ENCODE data around the gene PLCL1. TPM values are rescaled to one million over a fixed set of nuclear protein-coding genes. Genes with fewer than 3 reads are reported as not detected.

The PLCL1 gene
- total RNA-seq, 2 donors from 2014 or later = 0.87 to 1.2 TPM

DNA sequence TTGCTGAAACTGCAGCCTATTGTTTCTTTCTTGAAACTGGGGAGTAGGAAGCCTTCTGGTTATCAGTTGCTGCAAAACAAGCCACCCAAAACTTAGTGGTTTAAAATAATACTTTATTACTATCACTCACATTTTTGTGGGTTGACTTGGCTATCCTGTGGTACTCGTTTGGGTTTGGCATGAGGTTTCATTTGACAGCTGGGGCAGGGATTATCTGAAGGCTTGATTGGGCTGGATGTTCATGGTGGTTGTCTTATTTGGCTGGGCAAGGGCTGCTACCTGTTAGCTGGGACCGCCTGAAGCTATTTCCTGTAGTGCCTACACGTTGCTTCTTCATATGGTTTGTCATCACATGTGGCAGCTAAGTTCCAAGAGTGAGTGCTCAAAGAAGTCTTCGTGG, 122.3 kb downstream of the PLCL1 start:
- no peak overlapping the region for H3K27ac Mint-ChIP-seq
- no peak overlapping the region for H3K4me3 Mint-ChIP-seq
- H3K9me3 Mint-ChIP-seq = no peaks in the 10 kb centered on the region
- no peaks in the 10 kb centered on the region for H3K27me3 Mint-ChIP-seq
- peaks cover 10% of the 10 kb centered on the region for H3K4me1 Mint-ChIP-seq
- peak; percentile 40 for ATAC-seq (replicated peaks)
- H3K36me3 Mint-ChIP-seq (ENCODE audit: low read depth) = no peaks in the 10 kb centered on the region

DNA sequence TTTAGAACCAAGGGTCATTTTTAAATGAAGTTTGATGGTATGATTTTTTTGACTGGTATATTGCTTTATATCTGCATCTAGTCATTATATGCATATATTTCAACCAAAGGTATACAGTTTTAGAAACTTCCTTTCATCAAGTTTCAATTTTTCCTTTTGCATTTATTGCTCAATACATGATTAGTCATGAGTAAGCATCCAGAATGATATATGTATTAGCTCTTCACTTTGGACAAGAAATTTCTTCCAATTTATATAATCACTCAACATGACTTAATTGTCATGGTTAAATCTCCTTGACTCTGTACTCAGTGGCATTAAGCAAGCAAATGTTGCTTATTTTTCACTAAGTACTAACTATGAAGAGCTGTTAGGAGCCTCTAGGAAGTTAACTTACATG, 123.6 kb downstream of the PLCL1 start:
- H3K9me3 Mint-ChIP-seq = no peaks in the 10 kb centered on the region
- no peaks in the 10 kb centered on the region for H3K36me3 Mint-ChIP-seq (ENCODE audit: low read depth)
- no peak overlapping the region for H3K27ac Mint-ChIP-seq
- peaks cover 16% of the 10 kb centered on the region for H3K4me1 Mint-ChIP-seq
- H3K27me3 Mint-ChIP-seq = no peaks in the 10 kb centered on the region
- no peak for ATAC-seq (replicated peaks)
- H3K4me3 Mint-ChIP-seq = no peak overlapping the region

DNA sequence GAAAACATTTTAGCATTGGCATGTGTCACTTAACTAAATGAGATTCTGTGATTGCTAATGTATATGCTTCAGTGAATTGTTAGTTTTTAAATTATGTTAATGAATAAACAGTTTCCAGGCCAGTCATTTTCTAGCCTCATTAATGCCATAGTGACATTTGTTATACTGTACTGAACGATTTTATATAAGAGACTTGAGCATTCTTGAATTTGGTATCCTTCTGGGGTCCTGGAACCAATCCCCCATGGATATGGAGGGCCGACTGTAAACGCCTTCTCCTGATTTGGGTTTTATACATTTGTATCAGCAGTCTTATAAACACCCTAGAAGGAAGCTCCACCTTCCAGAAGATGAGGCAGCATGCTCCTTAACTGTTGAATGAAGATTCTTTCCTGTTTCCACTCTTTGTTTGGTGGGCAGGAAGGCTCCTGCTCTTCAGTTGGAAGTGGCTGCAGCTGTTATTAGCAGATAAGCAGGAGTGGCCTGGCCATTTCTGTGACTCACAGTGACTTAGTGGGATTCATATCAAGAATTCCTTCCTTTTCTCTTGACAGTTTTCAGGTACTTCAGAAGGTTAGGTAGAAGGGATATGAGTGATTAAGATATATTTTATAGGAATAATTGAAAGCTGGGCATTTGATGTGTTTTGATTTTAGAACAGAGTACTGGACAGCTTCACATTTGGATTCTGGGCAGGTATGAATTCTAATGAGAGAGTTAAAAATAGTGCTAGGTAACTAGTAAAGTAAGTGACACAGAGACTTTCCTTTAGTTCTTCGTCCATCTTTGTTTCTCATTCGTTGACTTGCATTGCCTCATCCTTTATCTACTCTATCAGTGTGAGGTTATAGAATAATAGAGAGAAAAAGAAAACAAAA, 124.9 kb downstream of the PLCL1 start:
- ATAC-seq (replicated peaks) = no peak
- H3K27me3 Mint-ChIP-seq = no peaks in the 10 kb centered on the region
- no peak overlapping the region for H3K27ac Mint-ChIP-seq
- no peaks in the 10 kb centered on the region for H3K36me3 Mint-ChIP-seq (ENCODE audit: low read depth)
- H3K4me3 Mint-ChIP-seq = no peak overlapping the region
- H3K9me3 Mint-ChIP-seq = no peaks in the 10 kb centered on the region
- peaks cover 16% of the 10 kb centered on the region for H3K4me1 Mint-ChIP-seq

DNA sequence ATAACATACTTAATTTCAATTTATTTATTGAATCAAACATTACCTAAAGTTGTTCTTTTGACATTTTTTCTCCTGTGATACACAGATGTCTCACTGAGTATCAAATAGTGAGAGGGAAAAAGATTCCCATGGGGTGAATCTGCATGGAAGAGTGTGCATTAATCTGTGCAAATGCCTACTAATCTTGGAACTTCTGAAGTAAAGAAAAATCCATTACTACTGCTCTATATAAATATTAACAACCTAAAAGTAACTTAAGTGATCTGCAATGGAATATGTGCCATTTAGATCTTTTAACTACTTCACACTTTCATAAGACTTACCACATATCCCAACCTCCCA, 125.5 kb downstream of the PLCL1 start:
- Mint-ChIP-seq H3K36me3 (ENCODE audit: low read depth) (no peaks in the 10 kb centered on the region), H3K4me3 (no peak overlapping the region), H3K9me3 (no peaks in the 10 kb centered on the region), H3K27ac (no peak overlapping the region), H3K27me3 (no peaks in the 10 kb centered on the region), H3K4me1 (peaks cover 16% of the 10 kb centered on the region)
- ATAC-seq (replicated peaks) = no peak

DNA sequence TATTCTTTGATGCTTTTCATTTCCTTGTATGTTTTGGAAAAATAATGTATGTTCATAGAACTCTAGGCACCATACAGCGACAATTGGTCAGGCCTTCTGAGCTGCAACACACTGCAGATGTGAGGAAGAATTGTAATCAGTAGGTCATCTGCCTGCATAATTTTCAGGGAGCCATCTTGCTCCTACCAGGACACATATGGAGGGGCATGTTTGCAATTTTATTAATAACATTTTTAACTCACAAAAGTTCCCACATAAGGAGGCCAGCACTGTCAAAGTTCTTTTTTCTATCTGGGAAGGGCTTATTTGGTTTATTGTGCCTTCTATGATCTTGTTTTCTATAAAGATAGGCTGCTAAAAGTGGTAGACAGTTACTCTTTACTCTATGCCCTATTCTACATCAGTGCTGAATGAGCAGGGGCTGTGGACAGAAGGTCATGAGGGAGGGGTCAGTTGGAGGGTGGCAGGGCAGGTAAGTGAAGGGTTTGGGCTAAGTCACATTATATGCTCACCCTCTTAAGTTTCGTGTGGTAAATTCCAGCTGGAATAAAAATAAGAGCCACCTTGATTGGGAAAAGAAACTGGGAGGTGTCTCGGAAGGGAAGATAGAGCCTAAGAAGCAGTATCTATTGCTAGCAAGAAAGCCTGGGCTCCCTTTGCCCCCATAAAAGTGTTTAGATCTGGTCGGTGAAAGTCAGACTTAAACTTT, 126.3 kb downstream of the PLCL1 start:
- Mint-ChIP-seq H3K36me3 (ENCODE audit: low read depth) (no peaks in the 10 kb centered on the region), H3K27ac (no peak overlapping the region), H3K9me3 (no peaks in the 10 kb centered on the region), H3K4me1 (peaks cover 21% of the 10 kb centered on the region), H3K27me3 (no peaks in the 10 kb centered on the region), H3K4me3 (no peak overlapping the region)
- no peak for ATAC-seq (replicated peaks)

DNA sequence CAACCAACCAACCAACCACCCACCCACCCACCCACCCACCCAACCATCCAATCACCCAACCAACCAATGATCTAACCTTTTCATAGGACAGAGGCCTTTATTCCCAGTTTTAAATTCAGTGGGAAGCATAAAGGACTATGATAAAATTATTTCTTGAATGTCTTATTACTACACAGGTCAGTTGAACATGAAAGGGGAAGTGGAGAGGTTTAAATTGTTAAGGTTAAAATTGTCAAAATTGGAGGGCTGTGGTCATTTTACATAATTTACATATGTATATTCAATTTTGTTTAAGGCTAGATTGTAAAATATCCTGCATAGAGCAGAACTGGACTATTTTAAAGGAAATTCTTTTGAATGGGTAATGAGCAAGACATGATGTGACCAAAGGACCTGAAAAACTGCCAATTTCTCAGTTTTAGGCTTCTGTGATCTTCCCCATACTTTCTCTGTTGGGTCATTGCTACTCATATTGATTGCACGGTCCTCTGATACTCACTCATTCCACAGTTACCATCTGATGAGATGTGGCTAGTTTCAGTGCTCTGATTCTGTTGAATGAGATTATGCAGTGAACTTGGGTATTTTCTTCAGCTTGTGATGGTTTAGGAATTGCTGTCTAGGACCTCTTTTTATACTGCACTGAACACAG, 127.4 kb downstream of the PLCL1 start:
- peak; percentile 88 for ATAC-seq (replicated peaks)
- peaks cover 15% of the 10 kb centered on the region for H3K4me1 Mint-ChIP-seq

DNA sequence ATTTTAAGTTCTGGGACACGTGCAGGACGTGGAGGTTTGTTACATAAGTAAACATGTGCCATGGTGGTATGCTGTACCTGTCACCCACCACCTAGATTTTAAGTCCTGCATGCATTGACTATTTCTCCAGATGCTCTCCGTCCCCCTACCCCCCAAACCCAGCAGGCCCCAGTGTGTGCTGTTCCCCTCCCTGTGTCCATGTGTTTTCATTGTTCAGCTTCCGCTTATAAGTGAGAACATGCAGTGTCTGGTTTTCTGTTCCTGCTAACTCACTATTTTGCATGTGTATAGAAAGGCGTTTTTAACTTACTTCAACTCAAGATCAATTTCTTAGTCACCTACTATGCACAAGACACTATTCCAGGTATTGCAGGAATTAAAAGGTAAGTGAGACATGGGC, 128.0 kb downstream of the PLCL1 start:
- no peak for ATAC-seq (replicated peaks)
- H3K4me3 Mint-ChIP-seq = no peak overlapping the region
- no peaks in the 10 kb centered on the region for H3K9me3 Mint-ChIP-seq
- H3K4me1 Mint-ChIP-seq = peaks cover 11% of the 10 kb centered on the region
- no peaks in the 10 kb centered on the region for H3K27me3 Mint-ChIP-seq
- no peak overlapping the region for H3K27ac Mint-ChIP-seq
- H3K36me3 Mint-ChIP-seq (ENCODE audit: low read depth) = no peaks in the 10 kb centered on the region

More for the DNA sequence above, 127.4 kb downstream of the PLCL1 start:
- Mint-ChIP-seq H3K9me3 (no peaks in the 10 kb centered on the region), H3K27ac (no peak overlapping the region), H3K4me3 (no peak overlapping the region), H3K36me3 (ENCODE audit: low read depth) (no peaks in the 10 kb centered on the region), H3K27me3 (no peaks in the 10 kb centered on the region)

DNA sequence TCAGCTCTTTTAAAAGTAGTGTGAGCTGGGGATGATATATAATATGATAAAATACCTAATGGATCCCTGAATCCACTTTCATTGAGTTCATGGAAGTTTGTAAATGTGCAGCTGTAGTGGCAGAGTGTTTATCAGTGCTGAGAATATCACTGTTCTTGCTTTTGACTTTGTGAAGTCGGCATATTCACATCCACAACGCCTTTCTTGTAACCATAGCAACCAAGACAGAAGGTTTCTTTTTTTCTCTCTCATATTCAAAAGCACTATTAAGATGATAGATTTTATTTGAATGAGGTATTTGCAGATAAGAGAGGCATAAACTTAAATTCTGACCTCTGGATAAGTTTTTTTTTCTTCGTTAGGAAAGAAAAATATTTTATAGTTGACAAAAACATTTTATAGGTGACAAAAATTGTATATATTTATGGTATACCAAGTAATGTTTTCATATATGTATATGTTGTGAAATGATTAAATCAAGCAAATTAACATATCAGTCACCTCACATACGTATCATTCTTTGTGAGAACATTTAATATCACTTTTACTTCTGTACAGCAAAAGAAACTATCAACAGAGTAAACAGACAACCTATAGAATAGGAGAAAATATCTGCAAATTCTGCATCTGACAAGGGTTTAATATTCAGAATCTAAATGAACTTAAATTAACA, 130.0 kb downstream of the PLCL1 start:
- peak overlapping the region; percentile 36 for H3K27ac Mint-ChIP-seq
- ATAC-seq (replicated peaks) = peak; percentile 18
- H3K27me3 Mint-ChIP-seq = no peaks in the 10 kb centered on the region
- no peaks in the 10 kb centered on the region for H3K9me3 Mint-ChIP-seq
- peak overlapping the region; percentile 62 for H3K4me3 Mint-ChIP-seq
- peaks cover 18% of the 10 kb centered on the region for H3K4me1 Mint-ChIP-seq
- H3K36me3 Mint-ChIP-seq (ENCODE audit: low read depth) = no peaks in the 10 kb centered on the region

DNA sequence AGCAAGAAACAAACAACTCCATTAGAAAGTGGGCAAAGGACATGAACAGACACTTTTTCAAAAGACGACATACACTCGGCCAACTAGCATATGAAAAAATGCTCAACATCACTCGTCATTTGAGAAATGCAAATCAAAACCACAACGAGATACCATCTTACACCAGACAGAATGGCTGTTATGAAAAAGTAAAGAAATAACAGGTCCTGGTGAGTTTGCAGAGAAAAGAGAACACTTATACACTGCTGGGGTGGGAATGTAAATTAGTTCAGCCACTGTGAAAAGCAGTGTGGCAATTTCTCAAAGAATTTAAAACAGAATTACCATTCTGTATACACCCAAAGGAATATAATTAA, 130.5 kb downstream of the PLCL1 start:
- peak overlapping the region; percentile 62 for H3K4me3 Mint-ChIP-seq
- no peaks in the 10 kb centered on the region for H3K36me3 Mint-ChIP-seq (ENCODE audit: low read depth)
- H3K27me3 Mint-ChIP-seq = no peaks in the 10 kb centered on the region
- H3K4me1 Mint-ChIP-seq = peaks cover 18% of the 10 kb centered on the region
- H3K9me3 Mint-ChIP-seq = no peaks in the 10 kb centered on the region
- peak; percentile 74 for ATAC-seq (replicated peaks)
- H3K27ac Mint-ChIP-seq = peak overlapping the region; percentile 36

DNA sequence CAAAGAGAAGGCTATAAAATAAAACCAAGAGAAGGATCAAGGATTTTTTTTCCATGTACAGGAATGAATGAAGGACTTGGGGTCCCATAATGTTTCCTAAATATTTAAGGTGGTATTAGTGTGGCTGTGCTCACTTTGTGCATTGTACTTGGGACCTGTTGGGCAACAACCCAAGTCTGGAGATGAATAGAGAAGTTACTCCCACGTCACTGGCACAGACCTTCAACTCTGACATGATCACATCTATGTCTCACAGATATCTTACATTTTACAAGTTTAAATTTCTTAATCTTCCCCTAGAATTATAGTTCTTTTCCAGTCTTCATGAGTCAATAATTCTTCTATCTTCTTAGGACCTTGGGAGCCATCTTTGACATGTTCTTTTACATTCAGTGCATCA, 133.4 kb downstream of the PLCL1 start:
- no peak for ATAC-seq (replicated peaks)
- H3K4me1 Mint-ChIP-seq = peaks cover 24% of the 10 kb centered on the region
- no peak overlapping the region for H3K4me3 Mint-ChIP-seq
- peaks cover 3% of the 10 kb centered on the region for H3K9me3 Mint-ChIP-seq
- no peak overlapping the region for H3K27ac Mint-ChIP-seq
- H3K27me3 Mint-ChIP-seq = no peaks in the 10 kb centered on the region
- no peaks in the 10 kb centered on the region for H3K36me3 Mint-ChIP-seq (ENCODE audit: low read depth)

DNA sequence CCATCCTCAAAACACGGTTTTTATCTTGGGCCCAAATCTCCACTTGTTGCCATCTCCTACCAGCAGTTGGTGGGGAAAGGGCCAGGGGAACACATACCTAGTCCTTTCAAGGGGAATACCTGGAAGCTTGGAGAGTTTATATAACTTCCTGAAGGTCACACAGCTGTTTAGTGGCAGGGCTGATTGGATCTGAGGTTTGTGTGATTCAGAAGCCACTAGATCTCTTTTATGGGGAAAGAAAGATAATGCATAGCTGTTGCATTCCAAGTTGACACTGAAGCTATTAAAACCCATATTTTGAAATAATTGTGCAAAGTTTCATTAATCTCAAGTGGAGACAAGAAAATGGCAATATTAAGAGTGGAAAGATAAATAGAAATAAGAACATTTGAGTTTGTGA, 134.2 kb downstream of the PLCL1 start:
- no peak overlapping the region for H3K4me3 Mint-ChIP-seq
- H3K9me3 Mint-ChIP-seq = peaks cover 3% of the 10 kb centered on the region
- H3K27me3 Mint-ChIP-seq = no peaks in the 10 kb centered on the region
- H3K36me3 Mint-ChIP-seq (ENCODE audit: low read depth) = no peaks in the 10 kb centered on the region
- peaks cover 28% of the 10 kb centered on the region for H3K4me1 Mint-ChIP-seq
- no peak for ATAC-seq (replicated peaks)
- H3K27ac Mint-ChIP-seq = no peak overlapping the region

DNA sequence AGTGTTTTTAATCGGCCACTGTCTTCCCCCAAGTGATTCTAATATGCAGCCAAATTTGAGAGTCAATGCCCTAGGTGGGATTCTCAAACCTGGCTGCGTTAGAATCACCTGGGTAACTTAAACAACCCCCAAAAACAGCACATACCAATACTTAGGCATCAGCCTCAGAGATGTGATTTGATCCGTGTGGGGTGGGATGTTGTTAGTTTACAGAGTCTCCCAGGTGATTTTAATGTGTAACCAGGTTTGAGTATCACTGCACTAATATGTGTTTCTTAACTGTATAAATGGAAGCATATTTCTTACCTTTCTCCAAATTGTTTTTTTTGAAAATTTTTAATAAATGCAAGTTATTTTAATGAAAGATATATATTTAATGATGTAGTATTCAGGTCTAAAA, 135.4 kb downstream of the PLCL1 start:
- Mint-ChIP-seq H3K36me3 (ENCODE audit: low read depth) (no peaks in the 10 kb centered on the region), H3K9me3 (peaks cover 3% of the 10 kb centered on the region), H3K27me3 (no peaks in the 10 kb centered on the region), H3K4me1 (peaks cover 40% of the 10 kb centered on the region), H3K4me3 (no peak overlapping the region), H3K27ac (no peak overlapping the region)
- no peak for ATAC-seq (replicated peaks)

DNA sequence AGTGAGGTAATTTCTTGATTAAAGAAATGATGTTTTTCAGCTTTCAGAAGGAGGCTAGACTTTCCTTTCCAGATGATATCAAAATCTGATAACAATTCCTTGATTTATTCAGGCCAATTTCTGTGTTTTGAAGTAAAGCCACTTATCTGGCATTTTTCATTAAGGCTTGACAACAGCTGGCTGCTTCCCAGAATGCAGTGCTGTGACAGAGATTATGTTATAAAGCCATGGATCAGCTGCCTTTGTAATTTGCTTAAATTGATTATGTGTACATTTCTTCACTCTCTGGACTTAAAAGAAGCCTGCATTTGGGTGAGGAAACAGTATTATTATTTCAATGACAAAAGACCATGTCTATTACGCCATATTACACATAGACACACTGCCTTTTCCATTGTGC, 136.0 kb downstream of the PLCL1 start:
- Mint-ChIP-seq H3K36me3 (ENCODE audit: low read depth) (no peaks in the 10 kb centered on the region), H3K9me3 (peaks cover 3% of the 10 kb centered on the region), H3K27ac (no peak overlapping the region), H3K4me1 (peaks cover 37% of the 10 kb centered on the region), H3K27me3 (no peaks in the 10 kb centered on the region), H3K4me3 (no peak overlapping the region)
- ATAC-seq (replicated peaks) = no peak

DNA sequence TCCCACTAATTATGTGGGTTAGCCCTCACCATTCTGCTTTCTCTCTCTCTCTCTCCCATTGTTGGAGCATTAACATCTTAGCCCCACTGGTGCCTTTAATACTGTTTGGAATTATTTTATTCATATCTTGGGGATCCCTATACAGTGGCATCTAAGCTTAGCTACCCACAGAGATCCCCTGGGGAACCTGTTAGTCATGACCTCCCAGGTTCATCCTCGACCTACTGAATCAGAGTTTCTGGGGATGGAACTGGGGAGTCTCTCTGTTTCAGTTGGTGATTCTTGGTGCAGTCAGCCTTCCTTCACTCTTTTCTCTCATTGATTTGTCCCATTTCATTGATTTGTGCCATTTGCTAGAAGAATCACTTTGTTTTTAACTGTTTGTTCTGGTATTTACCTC, 137.3 kb downstream of the PLCL1 start:
- Mint-ChIP-seq H3K36me3 (ENCODE audit: low read depth) (no peaks in the 10 kb centered on the region), H3K27me3 (no peaks in the 10 kb centered on the region), H3K9me3 (peaks cover 3% of the 10 kb centered on the region), H3K4me3 (no peak overlapping the region), H3K27ac (no peak overlapping the region), H3K4me1 (peaks cover 37% of the 10 kb centered on the region)
- ATAC-seq (replicated peaks) = peak; percentile 85

Measured in activated T-helper 17 cell treated with anti-CD3 and anti-CD28 coated beads, Interleukin-2, amount 50 U/mL, for 72 hours (primary cell).